HEK293T (cell line): ENCODE measurements around the gene ZDHHC7.

Experiments used
- ELF4 ChIP-seq: fragments of 450-650 bp; IDR thresholded peaks from 2 replicates; pipeline ENCODE4 v1.6.1; 2017; ENCODE audit warnings: antibody characterized with exemption
- L3MBTL2 ChIP-seq: fragments of 450-650 bp; conservative IDR thresholded peaks from 2 replicates; pipeline ENCODE4 v1.6.1; 2016; ENCODE audit warnings: mild to moderate bottlenecking
- LEF1 ChIP-seq: fragments of 450-650 bp; IDR thresholded peaks from 2 replicates; pipeline ENCODE4 v1.6.1; 2017; ENCODE audit warnings: mild to moderate bottlenecking, borderline replicate concordance

- TF ChIP-seq LEF1, result no peak
- no peak for TF ChIP-seq L3MBTL2
- TF ChIP-seq ELF4, result no peak
These were observed 18.1 kb upstream of the ZDHHC7 start for GRCh38 chr16:85029408-85029784.
